H1 (cell line): ENCODE measurements around the gene DPP10. TPM values are rescaled to one million over a fixed set of nuclear protein-coding genes. Genes with fewer than 3 reads are reported as not detected.

Experiments used
- CTCF ChIA-PET: fragments of 300-600 bp; sonication (Branson Sonifier 250); formaldehyde crosslinking; loops from one replicate; lab custom pipeline; 2021; ENCODE audit not compliant: partially characterized antibody; lab: Charles Lee
- POLR2A ChIA-PET: fragments of 300-600 bp; sonication (Branson Sonifier 250); formaldehyde crosslinking; loops from one replicate; lab custom pipeline; 2021; ENCODE audit warnings: inconsistent platforms; ENCODE audit not compliant: partially characterized antibody; lab: Charles Lee
- DNase-seq, 2 experiments: peaks; one replicate each; pipeline versions ENCODE4 v3.0.0 to v3.0.0-alpha.2; 2010 to 2022; ENCODE audit warnings: low spot score in 2 of 2, low read depth in 1 of 2, mixed read lengths in 1 of 2
- FAIRE-seq: peaks from 2 replicates; lab custom pipeline; 2011; peaks lifted over from hg19 to GRCh38; lab: Jason Lieb, UNC
- H2AFZ ChIP-seq: 2 replicates; pipeline ENCODE4 v1.8.1; 2012; ENCODE audit warnings: low read length, inconsistent platforms
- H2AK5ac ChIP-seq: 2 replicates; pipeline ENCODE4 v1.6.1; 2013; ENCODE audit warnings: low read depth, low read length
- H2BK120ac ChIP-seq: replicated peaks from 2 replicates; pipeline ENCODE3; 2013; ENCODE audit warnings: low read depth, low read length, inconsistent platforms
- H2BK12ac ChIP-seq: 2 replicates; pipeline ENCODE4 v1.6.1; 2013; ENCODE audit warnings: low read depth, low read length
- H2BK15ac ChIP-seq: 2 replicates; pipeline ENCODE4 v1.6.1; 2013; ENCODE audit warnings: low read length
- H2BK20ac ChIP-seq: 2 replicates; pipeline ENCODE4 v1.6.1; 2013; ENCODE audit warnings: low read length
- H2BK5ac ChIP-seq: 2 replicates; pipeline ENCODE4 v1.6.1; 2013; ENCODE audit warnings: low read depth, low read length
- H3K14ac ChIP-seq: 2 replicates; pipeline ENCODE4 v1.6.1; 2013; ENCODE audit warnings: inconsistent platforms; ENCODE audit not compliant: insufficient read length
- H3K18ac ChIP-seq: 2 replicates; pipeline ENCODE4 v1.6.1; 2013; ENCODE audit warnings: low read length; ENCODE audit errors: extremely low read depth
- H3K23ac ChIP-seq: 2 replicates; pipeline ENCODE4 v1.6.1; 2013; ENCODE audit warnings: inconsistent platforms; ENCODE audit not compliant: insufficient read length
- H3K23me2 ChIP-seq: 2 replicates; pipeline ENCODE4 v1.6.1; 2013; ENCODE audit warnings: low read depth, low read length
- H3K27ac ChIP-seq: 2 replicates; pipeline ENCODE4 v1.6.1; 2011; ENCODE audit warnings: low read depth, low read length, inconsistent platforms
- H3K27me3 ChIP-seq, 4 experiments: replicated peaks in 1 of 4; 1 replicate in 1 of 4; 2 replicates in 3 of 4; pipeline versions ENCODE4 v1.6.1 to v1.8.1; 2011 to 2013; ENCODE audit warnings: low read length in 3 of 4, mild to moderate bottlenecking in 3 of 4, inconsistent platforms in 2 of 4, mixed read lengths in 2 of 4, moderate library complexity in 1 of 4; ENCODE audit not compliant: control insufficient read depth in 3 of 4, insufficient read depth in 3 of 4; ENCODE audit errors: extremely low read depth in 1 of 4
- H3K36me3 ChIP-seq, 4 experiments: 2 replicates each; pipeline versions ENCODE4 v1.6.1 to v1.8.1; 2011 to 2013; ENCODE audit warnings: mild to moderate bottlenecking in 4 of 4, low read length in 3 of 4, moderate library complexity in 2 of 4, control low read depth in 1 of 4, inconsistent platforms in 1 of 4; ENCODE audit not compliant: insufficient read depth in 4 of 4, control insufficient read depth in 2 of 4
- H3K4ac ChIP-seq: replicated peaks from 2 replicates; pipeline ENCODE3; 2013; ENCODE audit warnings: low read length, low read depth, mixed read lengths, inconsistent platforms; ENCODE audit not compliant: insufficient read length
- H3K4me1 ChIP-seq, 4 experiments: replicated peaks in 1 of 4; 1 replicate in 1 of 4; 2 replicates in 3 of 4; pipeline versions ENCODE4 v1.6.1 to v1.8.1; 2011 to 2013; ENCODE audit warnings: low read length in 3 of 4, inconsistent platforms in 2 of 4, mixed read lengths in 1 of 4; ENCODE audit not compliant: insufficient read depth in 4 of 4, control insufficient read depth in 3 of 4
- H3K4me2 ChIP-seq, 2 experiments: 2 replicates each; pipeline versions ENCODE4 v1.6.1 to v1.8.1; 2011 to 2013; ENCODE audit warnings: low read depth in 2 of 2, low read length in 2 of 2, control low read depth in 1 of 2, inconsistent platforms in 1 of 2, mild to moderate bottlenecking in 1 of 2; ENCODE audit not compliant: insufficient read depth in 1 of 2
- H3K4me3 ChIP-seq, 4 experiments: fragments of 200-600, 300-600 bp in 1 of 4; sonication (generic), shearing (Covaris generic), sonication (Bioruptor Twin) in 1 of 4; 2 replicates each; pipeline versions ENCODE4 v1.5.1 to v1.8.1; 2011 to 2016; ENCODE audit warnings: low read length in 4 of 4, low read depth in 3 of 4, control low read depth in 2 of 4, inconsistent platforms in 2 of 4, mild to moderate bottlenecking in 2 of 4, mixed read lengths in 1 of 4, moderate library complexity in 1 of 4; ENCODE audit not compliant: insufficient read depth in 2 of 4; ENCODE audit errors: extremely low read depth in 1 of 4
- H3K56ac ChIP-seq: replicated peaks from 2 replicates; pipeline ENCODE3; 2013; ENCODE audit warnings: low read depth, mild to moderate bottlenecking, mixed read lengths, low read length, inconsistent platforms; ENCODE audit not compliant: insufficient read length
- H3K79me1 ChIP-seq: 2 replicates; pipeline ENCODE4 v1.6.1; 2013; ENCODE audit warnings: low read depth, low read length, control low read depth
- H3K79me2 ChIP-seq, 2 experiments: 2 replicates each; pipeline versions ENCODE4 v1.6.1 to v1.8.1; 2012 to 2013; ENCODE audit warnings: low read length in 2 of 2, mild to moderate bottlenecking in 2 of 2, inconsistent platforms in 1 of 2; ENCODE audit not compliant: insufficient read depth in 2 of 2, control insufficient read depth in 1 of 2
- H3K9ac ChIP-seq, 4 experiments: replicated peaks in 1 of 4; 1 replicate in 1 of 4; 2 replicates in 3 of 4; pipeline versions ENCODE4 v1.6.1 to v1.8.1; 2011 to 2013; ENCODE audit warnings: low read depth in 3 of 4, low read length in 3 of 4, control low read depth in 2 of 4, mild to moderate bottlenecking in 2 of 4, moderate library complexity in 2 of 4, inconsistent platforms in 1 of 4; ENCODE audit errors: extremely low read depth in 1 of 4
- H3K9me3 ChIP-seq, 2 experiments: 2 replicates each; pipeline versions ENCODE4 v1.6.1 to v1.8.1; 2012 to 2013; ENCODE audit warnings: mild to moderate bottlenecking in 2 of 2, moderate library complexity in 2 of 2, control low read depth in 1 of 2, inconsistent platforms in 1 of 2, low read depth in 1 of 2, low read length in 1 of 2, mixed read lengths in 1 of 2; ENCODE audit not compliant: insufficient read depth in 2 of 2
- H4K20me1 ChIP-seq, 2 experiments: replicated peaks in 1 of 2; 2 replicates each; pipeline versions ENCODE3 to v1.8.1; 2011 to 2013; ENCODE audit warnings: inconsistent platforms in 2 of 2, low read length in 2 of 2, mild to moderate bottlenecking in 1 of 2; ENCODE audit not compliant: insufficient read depth in 2 of 2, control insufficient read depth in 1 of 2
- H4K5ac ChIP-seq: 2 replicates; pipeline ENCODE4 v1.6.1; 2013; ENCODE audit warnings: low read length, low read depth, mixed read lengths, inconsistent platforms; ENCODE audit not compliant: insufficient read length
- H4K8ac ChIP-seq: 2 replicates; pipeline ENCODE4 v1.8.0; 2013; ENCODE audit warnings: mild to moderate bottlenecking, moderate library complexity, low read length, inconsistent platforms; ENCODE audit not compliant: insufficient read depth; ENCODE audit errors: extremely low read depth
- H4K91ac ChIP-seq: replicated peaks from 2 replicates; pipeline ENCODE3; 2013; ENCODE audit warnings: low read length, mixed read lengths, inconsistent platforms; ENCODE audit not compliant: insufficient read length
- BACH1 ChIP-seq: IDR thresholded peaks from 2 replicates; pipeline ENCODE4 v1.6.1; 2012; ENCODE audit warnings: low read length, improper control_type of control experiment
- BRCA1 ChIP-seq: IDR thresholded peaks from 2 replicates; pipeline ENCODE4 v1.6.1; 2012; ENCODE audit warnings: low read depth, low read length, improper control_type of control experiment
- CREB1 ChIP-seq: IDR thresholded peaks from 2 replicates; pipeline ENCODE4 v1.6.1; 2012; ENCODE audit warnings: inconsistent platforms
- FOSL1 ChIP-seq: IDR thresholded peaks from 2 replicates; pipeline ENCODE4 v1.6.1; 2011; ENCODE audit warnings: mild to moderate bottlenecking, low read depth, low read length, moderate library complexity; ENCODE audit not compliant: insufficient read depth
- GTF2F1 ChIP-seq: IDR thresholded peaks from 2 replicates; pipeline ENCODE4 v1.6.1; 2012; ENCODE audit warnings: low read depth, low read length, improper control_type of control experiment, borderline replicate concordance
- JUN ChIP-seq: IDR thresholded peaks from 2 replicates; pipeline ENCODE4 v1.6.1; 2011; ENCODE audit warnings: low read depth, mild to moderate bottlenecking, improper control_type of control experiment, low read length
- POLR2A ChIP-seq, 2 experiments: IDR thresholded peaks; 1 replicate in 1 of 2; 2 replicates in 1 of 2; pipeline ENCODE4 v1.6.1; 2011; ENCODE audit warnings: low read depth in 2 of 2, low read length in 2 of 2, mild to moderate bottlenecking in 2 of 2; ENCODE audit errors: control extremely low read depth in 1 of 2
- SIN3A ChIP-seq, 2 experiments: IDR thresholded peaks in 1 of 2; conservative IDR thresholded peaks in 1 of 2; 2 replicates each; pipeline ENCODE4 v1.6.1; 2011 to 2012; ENCODE audit warnings: low read length in 2 of 2, improper control_type of control experiment in 1 of 2, low read depth in 1 of 2, mild to moderate bottlenecking in 1 of 2
- SRF ChIP-seq: IDR thresholded peaks from 2 replicates; pipeline ENCODE4 v1.6.1; 2011; ENCODE audit warnings: mild to moderate bottlenecking, low read depth, low read length, moderate library complexity
- WGBS, 2 experiments: shearing (Covaris generic) in 1 of 2; methylation state at CpG; one replicate each; pipeline versions ENCODE4 v1.1.6 to v1.1.7; 2013 to 2015; ENCODE audit warnings: low lambda C conversion rate in 2 of 2, mixed read lengths in 2 of 2, inconsistent platforms in 1 of 2, low coverage in 1 of 2, missing lambda C conversion rate in 1 of 2; ENCODE audit not compliant: insufficient replicate concordance in 2 of 2, insufficient coverage in 1 of 2, insufficient read length in 1 of 2; ENCODE audit errors: extremely low coverage in 1 of 2, missing lambda C conversion rate in 1 of 2; 5-methylcytosine and 5-hydroxymethylcytosine counted together
- polyA plus RNA-seq, 7 experiments: library from polyadenylated mRNA; depleted of rRNA in 3 of 7; stranded (reverse) in 5 of 7; unstranded in 2 of 7; fragments of >200 nt in 5 of 7; fragments of 200-250 nt in 2 of 7; gene quantifications; 1 replicate in 5 of 7; 2 replicates in 1 of 7; 4 replicates in 1 of 7; pipeline versions ENCODE4 v1.2.1 to v1.2.3, GENCODE V29; 2011 to 2013; ENCODE audit warnings: missing spikeins in 2 of 7, mixed read lengths in 2 of 7
- total RNA-seq: library from RNA; stranded (reverse); fragmentation: NEBNext Ultra II Directional; extraction: Animal tissue kit (Norgen Biotek cat#: 25700); gene quantifications from 2 replicates; pipeline ENCODE4 v1.2.1, GENCODE V29; 2021
- TF ChIP-seq, protein P1 (sequence below), 3 experiments: IDR thresholded peaks; 1 replicate in 2 of 3; 2 replicates in 1 of 3; pipeline versions ENCODE4 v1.5.1 to v1.6.1; 2011; ENCODE audit warnings: low read length in 3 of 3, mild to moderate bottlenecking in 3 of 3, inconsistent platforms in 2 of 3, low read depth in 1 of 3, moderate library complexity in 1 of 3; ENCODE audit not compliant: insufficient read depth in 1 of 3; ENCODE audit errors: control extremely low read depth in 1 of 3

The DPP10 gene
- total and polyA plus RNA-seq, 2 of the 8 experiments (the other 6 are each of a cell fraction or from before 2014, with no cell fraction given): 3.3 to 7.2 TPM

DNA sequence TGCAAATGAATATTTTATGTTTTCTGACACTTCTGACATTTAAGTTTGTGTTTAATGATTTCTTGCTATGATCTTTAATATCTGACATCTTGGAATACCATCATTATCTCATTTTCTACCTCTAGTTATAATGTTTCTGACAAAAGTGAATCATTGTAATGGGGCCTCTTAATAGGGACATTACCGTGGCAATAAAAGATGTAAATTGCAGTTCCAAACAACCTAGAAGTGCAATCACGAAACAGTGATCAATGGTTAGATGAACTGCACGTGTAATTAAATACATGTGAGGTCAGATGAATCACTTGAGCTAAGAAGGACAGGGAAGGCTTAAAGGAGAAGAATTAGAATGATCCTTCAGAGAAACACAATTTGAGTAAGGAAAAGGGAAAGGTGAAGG lies 1078.3 kb downstream of the DPP10 start:
- H3K4ac ChIP-seq: no peak overlapping the region
- no peak overlapping the region for H2BK15ac ChIP-seq
- no peak for DNase-seq
- H2BK120ac ChIP-seq: no peak overlapping the region
- no peak overlapping the region for H3K23ac ChIP-seq
- H3K4me1 ChIP-seq: peaks cover 2 to 3% (median 2%) of the 10 kb centered on the region in 4 experiments; a peak in 3 of 7 replicates
- no peak overlapping the region for H2BK12ac ChIP-seq
- no peak for FAIRE-seq
- POLR2A ChIA-PET: no interaction called here
- H2AFZ ChIP-seq: no peak overlapping the region
- no peaks in the 10 kb centered on the region for H3K79me2 ChIP-seq
- H3K79me1 ChIP-seq: no peaks in the 10 kb centered on the region
- no peak overlapping the region for H2BK20ac ChIP-seq
- H3K56ac ChIP-seq: no peak overlapping the region
- no peak overlapping the region for H2BK5ac ChIP-seq
- no peak overlapping the region for H3K27ac ChIP-seq
- TF ChIP-seq JUN (no peak), GTF2F1 (no peak), CREB1 (no peak), BRCA1 (no peak), POLR2A (IDR thresholded peaks at IDR 0.05; ENCODE audit: control extremely low read depth in 1 of 2, low read depth in 2 of 2, low read length in 2 of 2) (no peak), SIN3A (conservative IDR thresholded peaks at IDR 0.05 in 1 of 2, IDR thresholded peaks at IDR 0.05 in 1 of 2; ENCODE audit: low read depth in 1 of 2, low read length in 2 of 2) (no peak), SRF (no peak), FOSL1 (no peak), BACH1 (no peak)
- TF ChIP-seq, protein P1, sequence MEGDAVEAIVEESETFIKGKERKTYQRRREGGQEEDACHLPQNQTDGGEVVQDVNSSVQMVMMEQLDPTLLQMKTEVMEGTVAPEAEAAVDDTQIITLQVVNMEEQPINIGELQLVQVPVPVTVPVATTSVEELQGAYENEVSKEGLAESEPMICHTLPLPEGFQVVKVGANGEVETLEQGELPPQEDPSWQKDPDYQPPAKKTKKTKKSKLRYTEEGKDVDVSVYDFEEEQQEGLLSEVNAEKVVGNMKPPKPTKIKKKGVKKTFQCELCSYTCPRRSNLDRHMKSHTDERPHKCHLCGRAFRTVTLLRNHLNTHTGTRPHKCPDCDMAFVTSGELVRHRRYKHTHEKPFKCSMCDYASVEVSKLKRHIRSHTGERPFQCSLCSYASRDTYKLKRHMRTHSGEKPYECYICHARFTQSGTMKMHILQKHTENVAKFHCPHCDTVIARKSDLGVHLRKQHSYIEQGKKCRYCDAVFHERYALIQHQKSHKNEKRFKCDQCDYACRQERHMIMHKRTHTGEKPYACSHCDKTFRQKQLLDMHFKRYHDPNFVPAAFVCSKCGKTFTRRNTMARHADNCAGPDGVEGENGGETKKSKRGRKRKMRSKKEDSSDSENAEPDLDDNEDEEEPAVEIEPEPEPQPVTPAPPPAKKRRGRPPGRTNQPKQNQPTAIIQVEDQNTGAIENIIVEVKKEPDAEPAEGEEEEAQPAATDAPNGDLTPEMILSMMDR (IDR thresholded peaks at IDR 0.05; ENCODE audit: control extremely low read depth in 1 of 3, insufficient read depth in 1 of 3, low read depth in 1 of 3, low read length in 3 of 3): no peak
- no peak overlapping the region for H3K18ac ChIP-seq
- H3K9ac ChIP-seq: no peak overlapping the region
- CTCF ChIA-PET: no interaction called here
- H3K36me3 ChIP-seq: no peaks in the 10 kb centered on the region
- WGBS, 2 experiments: 87% methylated on average over 3 of the region's 3 CpGs; no CpG with 5 or more reads in 1 of the 2 experiments
- H4K5ac ChIP-seq: no peak overlapping the region
- H3K14ac ChIP-seq: no peak overlapping the region
- no peaks in the 10 kb centered on the region for H3K23me2 ChIP-seq
- H4K20me1 ChIP-seq: no peaks in the 10 kb centered on the region
- no peak overlapping the region for H4K8ac ChIP-seq
- H4K91ac ChIP-seq: no peak overlapping the region
- no peaks in the 10 kb centered on the region for H3K27me3 ChIP-seq
- H3K4me3 ChIP-seq: no peak overlapping the region
- H3K4me2 ChIP-seq: no peak overlapping the region
- H2AK5ac ChIP-seq: no peak overlapping the region
- H3K9me3 ChIP-seq: no peaks in the 10 kb centered on the region
